Measurements from ENCODE around the gene RHAG.

GRCh38 chr6:49579649-49580048 is 57.0 kb downstream of the RHAG start:
- TF ChIP-seq POLR2A (IDR thresholded peaks at IDR 0.05): no peak
- no peak for TF ChIP-seq CTCF (IDR thresholded peaks at IDR 0.05)
